Astrocyte (in vitro differentiated cells and primary cell): Measurements from ENCODE around the gene TRPM6. TPM values are rescaled to one million over a fixed set of nuclear protein-coding genes. Genes with fewer than 3 reads are reported as not detected.
A peak's percentile ranks its signal among the peaks of the same experiment; 100 is the strongest.

Experiments used
- DNase-seq: peaks from one replicate; pipeline ENCODE4 v3.0.0-alpha.2; 2010; ENCODE audit warnings: low read depth
- FAIRE-seq: peaks from 2 replicates; lab custom pipeline; 2011; peaks lifted over from hg19 to GRCh38; lab: Jason Lieb, UNC
- H2AFZ ChIP-seq: 2 replicates; pipeline ENCODE4 v1.6.0; 2012; ENCODE audit warnings: low read depth, low read length, inconsistent platforms
- H3K27ac ChIP-seq: 2 replicates; pipeline ENCODE4 v1.5.1; 2011; ENCODE audit warnings: low read depth, low read length, inconsistent platforms
- H3K27me3 ChIP-seq: 2 replicates; pipeline ENCODE4 v1.6.0; 2011; ENCODE audit warnings: low read length, inconsistent platforms; ENCODE audit not compliant: insufficient read depth
- H3K36me3 ChIP-seq: 2 replicates; pipeline ENCODE4 v1.5.1; 2011; ENCODE audit warnings: low read length, inconsistent platforms; ENCODE audit not compliant: insufficient read depth
- H3K4me1 ChIP-seq: 2 replicates; pipeline ENCODE4 v1.5.1; 2011; ENCODE audit warnings: low read length, inconsistent platforms; ENCODE audit not compliant: insufficient read depth
- H3K4me2 ChIP-seq: 2 replicates; pipeline ENCODE4 v1.6.0; 2012; ENCODE audit warnings: low read length, inconsistent platforms
- H3K4me3 ChIP-seq: 2 replicates; pipeline ENCODE4 v1.5.1; 2011; ENCODE audit warnings: low read depth, mild to moderate bottlenecking, low read length, inconsistent platforms; ENCODE audit not compliant: insufficient read depth
- H3K79me2 ChIP-seq: 2 replicates; pipeline ENCODE4 v1.6.0; 2012; ENCODE audit warnings: mild to moderate bottlenecking, low read length, inconsistent platforms; ENCODE audit not compliant: insufficient read depth
- H3K9ac ChIP-seq: 2 replicates; pipeline ENCODE4 v1.6.0; 2012; ENCODE audit warnings: mild to moderate bottlenecking, low read length, inconsistent platforms
- H3K9me3 ChIP-seq: 2 replicates; pipeline ENCODE4 v1.5.1; 2012; ENCODE audit warnings: low read depth, mild to moderate bottlenecking, low read length, inconsistent platforms; ENCODE audit not compliant: insufficient read depth
- H4K20me1 ChIP-seq: 2 replicates; pipeline ENCODE4 v1.6.0; 2012; ENCODE audit warnings: low read length, inconsistent platforms; ENCODE audit not compliant: insufficient read depth
- H3K27ac Mint-ChIP-seq: one replicate; pipeline ENCODE4 v1.8.0; 2021; ENCODE audit warnings: mild to moderate bottlenecking, mixed read lengths; ENCODE audit not compliant: unreplicated experiment
- H3K27me3 Mint-ChIP-seq: one replicate; pipeline ENCODE4 v1.8.0; 2021; ENCODE audit warnings: low read depth, mixed read lengths; ENCODE audit not compliant: unreplicated experiment
- H3K36me3 Mint-ChIP-seq: one replicate; pipeline ENCODE4 v1.8.0; 2021; ENCODE audit warnings: low read depth, mixed read lengths; ENCODE audit not compliant: unreplicated experiment
- H3K4me1 Mint-ChIP-seq: one replicate; pipeline ENCODE4 v1.8.0; 2021; ENCODE audit warnings: low read depth, mixed read lengths; ENCODE audit not compliant: unreplicated experiment
- H3K4me3 Mint-ChIP-seq: one replicate; pipeline ENCODE4 v1.8.0; 2021; ENCODE audit warnings: mild to moderate bottlenecking, moderate library complexity, mixed read lengths; ENCODE audit not compliant: unreplicated experiment
- H3K9me3 Mint-ChIP-seq: one replicate; pipeline ENCODE4 v1.8.0; 2021; ENCODE audit warnings: mild to moderate bottlenecking, mixed read lengths; ENCODE audit not compliant: unreplicated experiment
- EZH2 ChIP-seq: IDR thresholded peaks from 2 replicates; pipeline ENCODE4 v1.6.1; 2012; ENCODE audit warnings: mild to moderate bottlenecking, low read length, inconsistent platforms; ENCODE audit not compliant: insufficient read depth
- total RNA-seq: library from RNA; stranded (reverse); gene quantifications from 2 replicates; pipeline ENCODE4 v1.2.1, GENCODE V29; 2021
- TF ChIP-seq, protein P1 (sequence below): IDR thresholded peaks from 2 replicates; pipeline ENCODE4 v1.5.1; 2011; ENCODE audit warnings: low read depth, mild to moderate bottlenecking, inconsistent platforms, low read length, moderate library complexity; ENCODE audit not compliant: insufficient read depth

Gene TRPM6
- total RNA-seq, 1 donor from 2014 or later: 0.27 TPM

DNA sequence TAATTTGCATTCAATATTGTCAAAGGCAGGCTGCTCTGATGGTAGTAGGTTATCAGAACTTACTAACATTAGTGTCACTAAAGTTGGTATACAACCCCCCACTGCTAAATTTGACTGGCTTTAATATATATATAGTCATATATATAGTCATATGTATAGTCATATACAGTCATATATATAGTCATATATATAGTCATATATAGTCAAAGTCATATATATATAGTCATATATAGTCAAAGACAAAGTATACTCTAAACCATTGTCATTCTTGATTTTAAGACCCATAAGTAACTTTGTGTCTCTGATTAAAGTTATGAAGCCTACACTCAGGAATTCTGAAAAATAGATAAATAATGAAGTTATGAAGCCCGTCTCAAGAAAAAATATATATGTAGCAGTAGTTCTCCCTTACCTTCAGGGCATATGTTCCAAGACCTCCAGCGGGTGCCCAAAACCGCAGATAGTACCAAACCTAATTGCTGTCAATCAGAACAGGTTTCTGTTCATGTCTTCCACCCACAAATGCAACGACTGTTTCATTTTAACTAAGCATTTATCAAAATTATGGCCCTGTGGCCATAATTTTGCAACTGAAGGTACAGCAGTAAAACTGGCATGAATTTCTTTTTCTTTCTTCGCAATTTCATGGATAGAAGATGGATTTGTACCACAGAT lies 40.1 kb downstream of the TRPM6 start:
- Mint-ChIP-seq H3K27me3 (no peaks in the 10 kb centered on the region), H3K4me3 (no peak overlapping the region), H3K9me3 (peaks cover 4% of the 10 kb centered on the region), H3K4me1 (no peaks in the 10 kb centered on the region), H3K36me3 (no peaks in the 10 kb centered on the region), H3K27ac (no peak overlapping the region)
- Histone ChIP-seq H3K9ac (no peak overlapping the region), H3K79me2 (no peaks in the 10 kb centered on the region), H3K36me3 (no peaks in the 10 kb centered on the region), H3K9me3 (no peaks in the 10 kb centered on the region), H3K27ac (no peak overlapping the region), H4K20me1 (no peaks in the 10 kb centered on the region), H3K4me2 (no peak overlapping the region), H3K27me3 (no peaks in the 10 kb centered on the region), H2AFZ (no peak overlapping the region), H3K4me3 (no peak overlapping the region), H3K4me1 (no peaks in the 10 kb centered on the region)
- FAIRE-seq: no peak
- TF ChIP-seq, protein P1, sequence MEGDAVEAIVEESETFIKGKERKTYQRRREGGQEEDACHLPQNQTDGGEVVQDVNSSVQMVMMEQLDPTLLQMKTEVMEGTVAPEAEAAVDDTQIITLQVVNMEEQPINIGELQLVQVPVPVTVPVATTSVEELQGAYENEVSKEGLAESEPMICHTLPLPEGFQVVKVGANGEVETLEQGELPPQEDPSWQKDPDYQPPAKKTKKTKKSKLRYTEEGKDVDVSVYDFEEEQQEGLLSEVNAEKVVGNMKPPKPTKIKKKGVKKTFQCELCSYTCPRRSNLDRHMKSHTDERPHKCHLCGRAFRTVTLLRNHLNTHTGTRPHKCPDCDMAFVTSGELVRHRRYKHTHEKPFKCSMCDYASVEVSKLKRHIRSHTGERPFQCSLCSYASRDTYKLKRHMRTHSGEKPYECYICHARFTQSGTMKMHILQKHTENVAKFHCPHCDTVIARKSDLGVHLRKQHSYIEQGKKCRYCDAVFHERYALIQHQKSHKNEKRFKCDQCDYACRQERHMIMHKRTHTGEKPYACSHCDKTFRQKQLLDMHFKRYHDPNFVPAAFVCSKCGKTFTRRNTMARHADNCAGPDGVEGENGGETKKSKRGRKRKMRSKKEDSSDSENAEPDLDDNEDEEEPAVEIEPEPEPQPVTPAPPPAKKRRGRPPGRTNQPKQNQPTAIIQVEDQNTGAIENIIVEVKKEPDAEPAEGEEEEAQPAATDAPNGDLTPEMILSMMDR: no peak
- TF ChIP-seq EZH2: no peak
- DNase-seq: no peak

DNA sequence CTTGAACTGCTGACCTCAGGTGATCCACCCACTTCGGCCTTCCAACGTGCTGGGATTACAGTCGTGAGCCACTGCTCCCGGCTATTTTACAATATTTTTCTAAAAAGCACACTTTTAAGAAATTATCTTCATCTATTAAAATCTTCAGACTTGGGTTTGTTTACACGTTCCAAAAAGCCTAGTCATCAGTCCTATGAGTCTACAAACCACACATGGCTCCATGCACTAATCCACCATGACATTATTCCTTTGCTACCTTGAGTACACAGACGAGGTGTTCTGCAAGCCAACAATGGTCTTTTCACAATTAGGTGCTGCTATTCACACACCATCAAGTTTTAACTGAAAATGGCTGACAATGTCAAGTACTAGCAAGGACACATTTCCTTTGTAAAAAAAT lies 41.0 kb downstream of the TRPM6 start:
- Mint-ChIP-seq H3K27me3 (no peaks in the 10 kb centered on the region), H3K9me3 (peaks cover 4% of the 10 kb centered on the region), H3K4me3 (no peak overlapping the region), H3K4me1 (no peaks in the 10 kb centered on the region), H3K27ac (no peak overlapping the region), H3K36me3 (no peaks in the 10 kb centered on the region)
- Histone ChIP-seq H3K4me2 (no peak overlapping the region), H3K9me3 (no peaks in the 10 kb centered on the region), H3K9ac (no peak overlapping the region), H3K4me3 (no peak overlapping the region), H3K79me2 (no peaks in the 10 kb centered on the region), H3K36me3 (no peaks in the 10 kb centered on the region), H3K4me1 (no peaks in the 10 kb centered on the region), H2AFZ (no peak overlapping the region), H4K20me1 (no peaks in the 10 kb centered on the region), H3K27ac (no peak overlapping the region), H3K27me3 (no peaks in the 10 kb centered on the region)
- TF ChIP-seq EZH2: no peak
- TF ChIP-seq, protein P1: no peak
- DNase-seq: peak; percentile 6
- no peak for FAIRE-seq

DNA sequence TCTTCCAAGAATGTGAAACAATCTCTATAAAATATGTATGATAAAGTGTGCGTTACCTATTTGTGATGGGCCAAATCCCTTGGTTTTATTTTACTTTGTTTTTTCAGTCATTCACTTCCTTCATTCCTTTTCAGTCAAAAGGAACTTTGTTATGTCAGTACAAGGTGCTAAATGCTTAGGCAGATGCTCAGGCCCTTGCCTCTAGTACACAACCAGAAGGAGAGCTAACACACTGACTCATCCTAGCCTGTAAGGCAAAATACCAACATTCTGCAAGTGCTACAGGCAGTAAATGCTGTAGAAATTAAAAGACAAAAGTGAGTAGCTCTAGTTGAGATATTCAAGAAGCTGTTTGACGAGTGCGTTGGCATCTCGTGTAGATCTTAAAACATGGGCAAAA lies 49.4 kb downstream of the TRPM6 start:
- no peak for FAIRE-seq
- Mint-ChIP-seq H3K36me3 (no peaks in the 10 kb centered on the region), H3K4me1 (no peaks in the 10 kb centered on the region), H3K27ac (no peak overlapping the region), H3K27me3 (no peaks in the 10 kb centered on the region), H3K4me3 (no peak overlapping the region), H3K9me3 (no peaks in the 10 kb centered on the region)
- DNase-seq: no peak
- H3K9me3 ChIP-seq: no peaks in the 10 kb centered on the region
- no peak overlapping the region for H3K27ac ChIP-seq
- no peak overlapping the region for H3K4me2 ChIP-seq
- H3K27me3 ChIP-seq: no peaks in the 10 kb centered on the region
- no peak overlapping the region for H2AFZ ChIP-seq
- H3K79me2 ChIP-seq: no peaks in the 10 kb centered on the region
- H3K4me3 ChIP-seq: no peak overlapping the region
- H3K9ac ChIP-seq: no peak overlapping the region
- no peak for TF ChIP-seq EZH2
- TF ChIP-seq, protein P1: no peak
- no peaks in the 10 kb centered on the region for H3K36me3 ChIP-seq
- no peaks in the 10 kb centered on the region for H3K4me1 ChIP-seq
- H4K20me1 ChIP-seq: no peaks in the 10 kb centered on the region
